22Rv1 (cell line): Measurements from ENCODE around the gene GAREM2.

Experiments used
- CTCF ChIP-seq: fragments of 450-650 bp; IDR thresholded peaks from 2 replicates; pipeline ENCODE4 v1.5.1; 2017; ENCODE audit warnings: mild to moderate bottlenecking
- ZFX ChIP-seq: fragments of 450-650 bp; IDR thresholded peaks from 2 replicates; pipeline ENCODE4 v1.6.1; 2017; ENCODE audit warnings: antibody characterized with exemption, borderline replicate concordance

- TF ChIP-seq CTCF (no peak), ZFX (no peak)
Observed at GRCh38 chr2:26230806-26231205, 57.9 kb downstream of the GAREM2 start.
